Measurements from ENCODE around the gene DUSP14. TPM values are rescaled to one million over a fixed set of nuclear protein-coding genes. Genes with fewer than 3 reads are reported as not detected.

DUSP14 gene
- total and polyA plus RNA-seq, 2 of the 13 experiments (the other 11 are each of a cell fraction or from before 2014, with no cell fraction given): 33.5 to 39.8 TPM

GRCh38 chr17:37502009-37502936 lies 12.6 kb downstream of the DUSP14 start (continued):
- peak; percentile 36; the same call in 1 of the 2 replicates for TF ChIP-seq ZNF800 (CRISPR knock-in tag; IDR thresholded peaks at IDR 0.05)
- TF ChIP-seq NONO (IDR thresholded peaks at IDR 0.05): no peak
- TF ChIP-seq NONO (CRISPR knock-in tag; conservative IDR thresholded peaks at IDR 0.05): no peak
- no peak for TF ChIP-seq GZF1 (CRISPR knock-in tag; IDR thresholded peaks at IDR 0.05)
- TF ChIP-seq HDAC1 (CRISPR knock-in tag; IDR thresholded peaks at IDR 0.05): peak; percentile 72
- no peak for TF ChIP-seq E2F2 (CRISPR knock-in tag; IDR thresholded peaks at IDR 0.05; ENCODE audit: borderline replicate concordance)
- no peak for TF ChIP-seq ZNF24 (IDR thresholded peaks at IDR 0.05)
- no peak for TF ChIP-seq E2F1 (CRISPR knock-in tag; IDR thresholded peaks at IDR 0.05)
- no peak for TF ChIP-seq ATAD3A (CRISPR knock-in tag; IDR thresholded peaks at IDR 0.05)
- no peak for TF ChIP-seq NFKB2 (CRISPR knock-in tag; IDR thresholded peaks at IDR 0.05; ENCODE audit: borderline replicate concordance)
- no peak for TF ChIP-seq XRCC5 (optimal IDR thresholded peaks at IDR 0.05; ENCODE audit: low read length)
- no peak for TF ChIP-seq ADNP (CRISPR knock-in tag; IDR thresholded peaks at IDR 0.05)
- peak; percentile 67; the same call in 1 of the 2 replicates for TF ChIP-seq ZNF644 (CRISPR knock-in tag; IDR thresholded peaks at IDR 0.05; ENCODE audit: low read depth)
- TF ChIP-seq KDM5A (IDR thresholded peaks at IDR 0.05; ENCODE audit: borderline replicate concordance, low read length): peak; percentile 35; the same call in 1 of the 2 replicates
- no peak for TF ChIP-seq ZNF567 (CRISPR knock-in tag; IDR thresholded peaks at IDR 0.05; ENCODE audit: borderline replicate concordance)
- TF ChIP-seq ZFP91 (CRISPR knock-in tag; IDR thresholded peaks at IDR 0.05; ENCODE audit: borderline replicate concordance): no peak
- peak; percentile 79; the same call in 1 of the 2 replicates for TF ChIP-seq NR2F2 (IDR thresholded peaks at IDR 0.05; ENCODE audit: borderline replicate concordance, low read depth)
- no peak for TF ChIP-seq ONECUT2 (CRISPR knock-in tag; IDR thresholded peaks at IDR 0.05)
- peak; percentile 39 for TF ChIP-seq PHF8 (CRISPR knock-in tag; IDR thresholded peaks at IDR 0.05)
- no peak for TF ChIP-seq U2AF1 (optimal IDR thresholded peaks at IDR 0.05; ENCODE audit: low read depth, low read length)
- no peak for TF ChIP-seq BORCS8-MEF2B (CRISPR knock-in tag; IDR thresholded peaks at IDR 0.05)
- TF ChIP-seq REL (CRISPR knock-in tag; conservative IDR thresholded peaks at IDR 0.05): no peak
- TF ChIP-seq ZIK1 (CRISPR knock-in tag; IDR thresholded peaks at IDR 0.05; ENCODE audit: borderline replicate concordance, low read depth): no peak
- TF ChIP-seq NPAS2 (CRISPR knock-in tag; IDR thresholded peaks at IDR 0.05; ENCODE audit: borderline replicate concordance): no peak
- TF ChIP-seq HIVEP1 (CRISPR knock-in tag; IDR thresholded peaks at IDR 0.05): no peak

Data from HepG2 (cell line).